GM21576 (cell line): Measurements from ENCODE around the gene PLEKHA6.

Experiments
- ATAC-seq: cut with Tn5 transposase; IDR thresholded peaks from one replicate; pipeline ENCODE4 v1.9.1; 2021; ENCODE audit warnings: mild to moderate bottlenecking, moderate library complexity; ENCODE audit not compliant: unreplicated experiment

PLEKHA6 gene

GRCh38 chr1:204356997-204357396 is 2.7 kb downstream of the PLEKHA6 start:
- no peak for ATAC-seq

DNA sequence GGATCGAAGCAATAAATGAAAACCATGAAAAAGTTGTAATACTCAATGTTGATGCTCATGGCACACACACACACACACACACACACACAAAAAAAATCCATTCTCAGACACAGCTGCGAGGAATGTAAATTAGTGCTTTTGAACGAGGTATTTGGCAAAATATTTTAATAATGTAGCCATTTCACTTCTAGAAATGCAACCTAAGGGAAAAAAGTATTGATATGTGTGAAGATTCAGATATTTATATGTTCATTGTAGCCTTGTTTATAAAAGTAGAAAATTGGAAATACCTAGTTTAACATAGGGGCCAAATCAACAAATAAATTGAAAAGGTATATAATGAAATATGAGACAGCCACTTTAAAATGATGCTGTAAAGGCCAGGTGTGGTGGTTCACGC is 3.8 kb downstream of the PLEKHA6 start:
- ATAC-seq: no peak

DNA sequence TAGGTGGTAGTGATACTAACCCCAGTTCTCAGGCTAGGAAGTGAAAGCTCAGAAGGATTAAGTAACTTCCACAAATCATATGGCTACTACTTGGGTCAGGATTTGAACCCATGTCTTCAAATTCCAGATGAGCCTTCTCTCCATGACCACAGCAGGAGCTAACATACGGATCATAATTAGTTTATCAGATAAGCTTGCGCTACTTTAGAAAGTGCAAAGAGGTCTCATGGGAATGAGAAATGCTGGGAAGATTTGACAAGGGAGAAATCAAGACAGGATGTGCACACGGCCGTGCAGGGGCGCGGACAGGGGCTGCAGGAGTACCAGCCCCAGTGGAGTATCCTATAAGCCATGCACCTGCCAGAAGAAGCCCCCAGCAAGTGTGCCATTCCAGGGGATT is 5.2 kb downstream of the PLEKHA6 start:
- no peak for ATAC-seq

DNA sequence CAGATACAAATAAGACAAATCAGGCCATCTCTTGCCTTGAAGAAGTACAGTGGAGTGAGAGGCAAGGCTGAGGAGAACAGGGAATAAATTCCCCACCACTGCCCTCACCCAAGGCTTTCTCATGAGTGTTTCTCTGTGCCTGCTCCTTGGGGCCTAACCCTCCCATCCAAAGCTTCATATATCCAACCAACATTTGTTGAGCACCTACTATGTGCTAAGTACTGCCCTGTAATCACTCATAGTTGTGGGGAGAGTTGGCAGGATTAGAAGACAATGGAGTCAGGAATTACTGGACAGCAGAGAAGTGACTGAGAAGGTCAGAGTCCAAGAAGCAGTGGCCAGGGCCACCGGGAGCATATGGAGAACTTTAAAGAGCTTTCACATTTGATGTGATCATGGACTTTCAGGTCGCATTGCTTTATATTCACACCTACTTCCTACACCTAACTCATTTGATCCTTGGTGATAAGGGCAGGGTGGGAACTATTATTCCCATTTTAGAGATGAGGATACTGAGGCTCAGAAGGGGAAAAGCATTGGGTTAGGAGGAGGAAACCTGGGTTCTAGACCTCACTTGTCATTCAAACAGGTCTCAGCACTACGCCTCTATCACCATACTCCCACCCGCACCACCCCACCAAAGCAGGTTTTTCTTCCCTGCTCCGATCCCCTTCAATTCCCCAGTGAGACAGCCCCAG is 6.4 kb downstream of the PLEKHA6 start:
- ATAC-seq: no peak

- ATAC-seq: no peak
These were observed 8.7 kb downstream of the PLEKHA6 start for GRCh38 chr1:204350857-204351573.

DNA sequence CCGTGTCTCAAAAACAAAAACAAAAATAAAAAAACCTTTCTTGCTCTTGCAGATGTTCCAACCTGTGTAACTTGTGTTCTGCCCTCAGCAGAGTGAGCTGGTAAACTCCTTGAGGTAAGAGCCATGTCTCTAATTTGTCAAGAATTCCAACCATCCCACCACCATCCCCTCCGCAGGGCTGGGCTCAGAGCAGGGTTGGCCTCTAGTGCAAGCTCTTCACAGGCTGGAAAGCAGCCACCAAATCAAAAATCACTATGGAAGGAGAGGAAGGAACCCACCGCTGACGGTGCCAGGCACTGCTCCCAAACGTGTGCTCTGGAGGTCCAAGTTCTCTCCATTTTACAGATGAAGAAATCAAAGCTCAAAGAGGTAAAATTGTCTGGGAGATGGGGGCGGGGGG is 9.4 kb downstream of the PLEKHA6 start:
- ATAC-seq: no peak

DNA sequence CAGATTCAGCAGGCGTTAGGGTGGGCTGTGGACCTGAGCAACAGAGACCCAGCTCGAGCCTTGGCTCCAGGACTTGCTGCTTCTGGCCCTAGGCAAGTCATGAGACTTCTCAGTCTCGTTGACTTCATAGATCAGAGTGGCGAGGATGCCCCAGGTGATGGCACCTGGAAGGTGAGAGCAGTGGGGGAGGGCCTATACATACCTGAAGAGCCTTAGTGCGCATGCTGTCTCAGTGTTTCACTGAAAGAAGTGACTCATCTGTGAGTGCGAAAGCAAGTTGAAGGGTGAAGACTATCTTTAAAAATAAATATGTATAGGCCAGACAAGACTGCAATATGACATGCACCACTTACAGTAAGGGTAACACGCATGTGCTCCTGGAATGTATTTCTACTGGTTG is 10.1 kb downstream of the PLEKHA6 start:
- no peak for ATAC-seq

DNA sequence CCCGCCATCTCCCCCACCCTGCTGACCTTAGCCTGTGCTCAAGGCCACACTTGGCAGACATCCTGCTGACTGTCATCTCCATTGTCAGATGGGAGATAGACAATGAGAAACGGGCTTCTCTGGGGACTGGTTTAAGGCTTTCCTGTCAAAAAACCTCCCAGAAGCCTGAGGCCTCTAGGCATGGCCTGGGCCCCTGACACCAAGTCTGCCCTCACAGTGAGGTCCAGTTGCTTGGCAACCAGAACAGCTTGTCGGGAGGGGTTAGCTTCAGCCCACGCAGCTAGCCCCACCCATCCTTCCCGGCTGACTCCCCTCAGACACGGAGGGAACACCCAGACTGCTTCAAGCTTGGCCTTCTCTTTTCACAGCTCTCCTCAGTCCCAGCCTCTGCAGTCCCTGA is 11.0 kb downstream of the PLEKHA6 start:
- ATAC-seq: no peak

- no peak for ATAC-seq
These were observed 11.5 kb downstream of the PLEKHA6 start for GRCh38 chr1:204348242-204348641.

- ATAC-seq: no peak
These were observed 13.6 kb downstream of the PLEKHA6 start for GRCh38 chr1:204345941-204346645.

DNA sequence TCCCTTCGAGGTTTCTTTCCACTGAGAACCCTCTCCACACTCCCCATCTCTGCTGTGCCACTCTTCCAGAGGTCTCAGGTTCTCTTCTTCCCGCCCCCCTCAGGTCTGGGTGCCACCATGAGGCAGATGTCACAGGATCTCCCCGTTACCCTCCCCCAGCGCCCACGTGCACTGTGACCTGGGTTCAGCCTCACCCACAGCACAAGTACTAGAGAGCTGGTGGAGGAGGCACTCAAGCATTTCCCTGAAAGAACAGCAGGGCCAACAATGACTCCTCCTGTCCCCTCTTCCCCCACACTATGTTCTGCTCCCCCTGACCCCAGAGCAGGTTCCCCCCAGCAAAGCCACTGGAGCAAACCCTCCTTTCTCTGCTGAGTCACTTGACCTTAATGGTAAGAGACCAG is 14.3 kb downstream of the PLEKHA6 start:
- ATAC-seq: no peak

- no peak for ATAC-seq
These were observed 14.9 kb downstream of the PLEKHA6 start for GRCh38 chr1:204344665-204345355.

- no peak for ATAC-seq
These were observed 15.9 kb downstream of the PLEKHA6 start for GRCh38 chr1:204343802-204344201.

- ATAC-seq: no peak
These were observed 16.5 kb downstream of the PLEKHA6 start for GRCh38 chr1:204343247-204343646.

DNA sequence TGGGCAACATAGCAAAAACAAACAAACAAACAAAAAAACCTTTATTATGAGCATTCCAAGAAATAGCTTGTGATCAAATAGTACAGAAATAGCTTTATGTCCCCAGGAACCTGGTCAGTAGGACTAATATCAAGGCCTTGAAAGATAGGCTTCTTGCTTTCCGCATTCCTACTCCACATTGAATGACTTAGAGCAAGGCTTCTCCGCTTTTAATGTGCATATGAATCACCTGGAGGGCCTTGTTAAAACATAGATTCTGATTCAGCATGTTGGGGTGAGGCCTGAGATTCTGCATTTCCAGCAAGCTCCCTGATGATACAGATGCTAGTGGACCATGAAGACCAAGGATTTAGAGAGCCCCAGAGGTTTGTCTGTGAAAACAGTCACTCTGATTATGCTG is 17.4 kb downstream of the PLEKHA6 start:
- no peak for ATAC-seq

GRCh38 chr1:204341380-204341779 is 18.3 kb downstream of the PLEKHA6 start:
- ATAC-seq: no peak

GRCh38 chr1:204340081-204340889 is 19.4 kb downstream of the PLEKHA6 start:
- no peak for ATAC-seq

DNA sequence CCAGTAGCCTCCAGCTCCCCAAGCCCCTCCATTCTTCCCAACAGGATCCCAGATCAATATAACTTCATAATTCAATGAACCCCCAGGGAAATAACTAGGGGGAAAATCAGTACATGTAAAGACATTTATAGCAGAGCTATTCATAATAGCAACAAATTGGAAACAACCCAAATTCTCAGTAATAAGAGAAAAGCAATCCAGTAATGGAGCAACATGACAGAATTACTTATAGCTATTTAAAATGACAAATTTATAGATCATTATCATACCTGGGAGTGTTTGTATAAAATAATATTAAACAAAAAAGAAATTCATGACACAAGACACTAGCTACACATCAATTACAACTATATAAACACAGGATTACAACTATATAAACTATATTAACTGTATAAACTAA is 20.2 kb downstream of the PLEKHA6 start:
- ATAC-seq: no peak

DNA sequence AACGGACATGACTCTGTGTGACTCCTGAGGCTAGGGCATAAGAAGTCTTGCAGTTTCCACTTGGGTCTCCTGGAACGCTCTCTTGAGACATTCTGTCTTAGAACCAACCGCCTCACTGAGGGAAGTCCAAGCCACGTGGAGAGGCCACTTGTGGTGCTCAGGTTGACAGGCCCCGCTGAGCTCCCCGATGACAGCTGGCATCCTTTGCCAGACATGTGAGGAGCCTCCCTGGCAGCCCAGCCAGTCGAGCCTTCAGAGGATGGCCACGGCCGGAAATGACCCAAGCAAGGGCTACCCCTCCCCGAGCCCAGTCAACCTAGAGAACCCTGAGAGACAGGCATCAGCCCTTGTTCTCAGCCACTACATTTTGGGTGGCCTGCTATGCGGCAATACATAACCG is 20.7 kb downstream of the PLEKHA6 start:
- no peak for ATAC-seq

- no peak for ATAC-seq
These were observed 21.4 kb downstream of the PLEKHA6 start for GRCh38 chr1:204338360-204338759.

DNA sequence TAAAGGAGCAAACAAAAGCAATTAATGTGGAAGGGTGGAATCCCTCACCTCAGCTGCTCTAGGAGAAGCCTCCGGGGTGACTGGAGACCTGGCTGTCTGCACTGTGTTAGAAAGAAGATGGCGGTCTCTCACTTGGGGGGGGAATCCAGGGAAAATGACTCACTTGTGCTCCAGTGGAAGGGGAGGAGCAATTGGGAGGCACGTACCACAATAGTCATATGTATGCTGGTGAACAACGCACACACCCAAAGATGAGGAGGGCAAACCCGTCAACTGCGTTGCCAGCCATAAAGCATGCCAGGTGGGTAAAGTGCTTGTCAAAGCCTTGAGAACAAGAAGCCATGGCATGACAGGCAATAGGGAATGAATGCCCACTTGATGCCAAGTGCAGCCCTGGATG is 22.1 kb downstream of the PLEKHA6 start:
- no peak for ATAC-seq
